Lung (tissue), 12 donors: ENCODE data around the gene MACROH2A1. TPM values are rescaled to one million over a fixed set of nuclear protein-coding genes. Genes with fewer than 3 reads are reported as not detected.

Experiments used
- ATAC-seq: fragments of 200-7000 bp; cut with Tn5 transposase; one replicate; pipeline ENCODE4 v1.9.1; 2020; ENCODE audit warnings: moderate number of reproducible peaks; ENCODE audit not compliant: insufficient read depth, low FRiP score
- DNase-seq, 3 donors: peaks; one replicate each; pipeline ENCODE4 v3.0.0-alpha.2; 2013 to 2017
- H3K27ac ChIP-seq, 2 donors: one replicate each; pipeline ENCODE4 v1.5.1; 2013; ENCODE audit warnings: mild to moderate bottlenecking in 2 of 2, moderate library complexity in 2 of 2, control low read depth in 1 of 2, inconsistent platforms in 1 of 2, low read depth in 1 of 2, low read length in 1 of 2
- H3K27me3 ChIP-seq, 3 donors: one replicate each; pipeline ENCODE4 v1.5.1; 2013; ENCODE audit warnings: low read length in 2 of 3; ENCODE audit not compliant: control insufficient read depth in 3 of 3, insufficient read depth in 3 of 3
- H3K36me3 ChIP-seq, 4 donors: one replicate each; pipeline ENCODE4 v1.5.1; 2013; ENCODE audit warnings: low read length in 4 of 4, mild to moderate bottlenecking in 1 of 4, moderate library complexity in 1 of 4; ENCODE audit not compliant: control insufficient read depth in 4 of 4, insufficient read depth in 4 of 4
- H3K4me1 ChIP-seq, 5 donors: one replicate each; pipeline ENCODE4 v1.5.1; 2013; ENCODE audit warnings: low read length in 5 of 5, mild to moderate bottlenecking in 2 of 5, moderate library complexity in 1 of 5; ENCODE audit not compliant: control insufficient read depth in 5 of 5, insufficient read depth in 5 of 5
- H3K4me3 ChIP-seq: one replicate; pipeline ENCODE4 v1.5.1; 2013; ENCODE audit warnings: mild to moderate bottlenecking, control low read depth, moderate library complexity
- H3K9ac ChIP-seq, 2 donors: one replicate each; pipeline ENCODE4 v1.5.1; 2013; ENCODE audit warnings: low read length in 2 of 2, control low read depth in 1 of 2; ENCODE audit not compliant: insufficient read depth in 1 of 2
- H3K9me3 ChIP-seq, 4 donors: one replicate each; pipeline ENCODE4 v1.5.1; 2013; ENCODE audit warnings: low read length in 3 of 4, mild to moderate bottlenecking in 1 of 4, moderate library complexity in 1 of 4; ENCODE audit not compliant: control insufficient read depth in 4 of 4, insufficient read depth in 3 of 4
- CTCF ChIP-seq: IDR thresholded peaks from 2 replicates; pipeline ENCODE4 v1.5.1; 2012; ENCODE audit warnings: mild to moderate bottlenecking; ENCODE audit errors: control extremely low read depth, extremely low read depth
- WGBS, 2 donors: extraction: QIAGEN DNeasy Blood & Tissue Kit; methylation state at CpG; one replicate each; pipeline ENCODE4 v1.1.7; 2013; 5-methylcytosine and 5-hydroxymethylcytosine counted together
- polyA plus RNA-seq, 2 donors: library from polyadenylated mRNA; stranded (reverse); fragments of 200-250 nt; gene quantifications; one replicate each; pipeline ENCODE4 v1.2.1, GENCODE V29; 2013
- total RNA-seq, 2 donors: library from RNA; depleted of rRNA in 1 of 2; stranded (reverse); fragments of >200 nt in 1 of 2; gene quantifications; one replicate each; pipeline ENCODE4 v1.2.1, GENCODE V29; 2014 to 2021
- donor health status: control.
- donor health status: control.
- donor health status: Bipolar disorder and iron deficiency.
- donor health status: healthy.
- donor health status: DM: yes; HTN: yes; CAD: no.

The MACROH2A1 gene
- total and polyA plus RNA-seq, 4 donors, result 149 to 334 (median 248) TPM

- Histone ChIP-seq H3K4me1 (peaks cover 0 to 42% (median 2%) of the 10 kb centered on the region in 5 donors), H3K27ac (no peak overlapping the region), H3K9ac (no peak overlapping the region), H3K36me3 (peaks cover 3 to 57% (median 46%) of the 10 kb centered on the region in 4 donors), H3K27me3 (no peaks in the 10 kb centered on the region), H3K9me3 (no peaks in the 10 kb centered on the region), H3K4me3 (no peak overlapping the region)
- no peak for ATAC-seq
- no peak for TF ChIP-seq CTCF
- DNase-seq, result no peak
Measured at GRCh38 chr5:135384898-135385297, 14.1 kb downstream of the MACROH2A1 start.

DNA sequence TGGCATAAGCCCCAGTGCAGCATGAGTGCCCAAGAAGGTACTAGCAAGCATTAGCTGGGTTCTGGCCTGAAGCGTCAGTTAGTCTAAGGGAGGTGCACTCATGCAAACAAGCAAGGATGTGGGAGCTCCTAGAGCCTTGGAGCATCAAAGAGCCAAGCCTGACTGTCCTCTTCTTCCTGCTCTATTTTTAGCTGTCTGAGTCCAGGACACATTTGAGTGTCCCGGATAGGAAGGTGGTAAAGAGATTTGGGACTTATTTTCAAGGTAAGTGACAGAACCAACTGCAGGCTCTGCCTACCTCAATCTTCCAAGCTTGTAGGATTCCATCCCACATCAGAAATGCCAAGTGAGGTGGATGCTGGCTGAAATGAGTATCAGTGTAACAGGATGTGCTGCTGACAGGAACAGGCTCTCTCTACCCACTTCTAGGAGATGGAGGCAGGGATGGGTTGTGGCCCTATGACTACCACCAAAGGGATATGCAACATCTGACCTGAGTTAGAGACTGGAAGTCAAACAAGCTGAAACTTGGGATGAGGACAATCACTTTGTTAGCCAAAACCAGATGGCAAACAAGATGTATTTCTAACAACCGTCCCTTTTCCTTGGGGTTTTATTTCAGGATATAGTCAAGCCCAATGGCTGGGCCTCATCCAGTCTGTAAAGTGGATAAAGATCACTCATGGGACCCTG, 15.1 kb downstream of the MACROH2A1 start:
- Histone ChIP-seq H3K4me1 (peaks cover 0 to 48% (median 2%) of the 10 kb centered on the region in 5 donors), H3K9ac (no peak overlapping the region), H3K9me3 (no peaks in the 10 kb centered on the region), H3K4me3 (no peak overlapping the region), H3K27me3 (no peaks in the 10 kb centered on the region), H3K36me3 (peaks cover 3 to 66% (median 51%) of the 10 kb centered on the region in 4 donors), H3K27ac (peak overlapping the region in 1 of 2 donors; percentile 0)
- no peak for TF ChIP-seq CTCF
- 86 to 88% methylated on average over 3 of the region's 3 CpGs for WGBS, 2 donors
- ATAC-seq, result no peak
- no peak for DNase-seq

GRCh38 chr5:135382981-135383380, 16.1 kb downstream of the MACROH2A1 start:
- no peak for DNase-seq
- Histone ChIP-seq H3K36me3 (peaks cover 3 to 71% (median 53%) of the 10 kb centered on the region in 4 donors), H3K4me3 (no peak overlapping the region), H3K27ac (peak overlapping the region in 1 of 2 donors; percentile 27), H3K9ac (no peak overlapping the region), H3K27me3 (no peaks in the 10 kb centered on the region), H3K4me1 (peaks cover 1 to 52% (median 4%) of the 10 kb centered on the region in 5 donors), H3K9me3 (no peaks in the 10 kb centered on the region)
- 74 to 88% methylated on average over 3 of the region's 3 CpGs for WGBS, 2 donors
- ATAC-seq, result no peak
- TF ChIP-seq CTCF, result no peak
